Fibroblast of skin of back (primary cell): ENCODE results near the gene KIF3B.
"Not testable (repeated sequence)": the region's sequence is repeated elsewhere in the genome, so short reads cannot be mapped to it uniquely, and the experiment has no call there.

Source experiments
- DNase-seq: peaks from one replicate; pipeline ENCODE4 v3.0.0-alpha.2; 2013

KIF3B gene

GRCh38 chr20:32296819-32297420, 19.5 kb downstream of the KIF3B start:
- no peak for DNase-seq

- no peak for DNase-seq
Observed at GRCh38 chr20:32297439-32297838, 20.0 kb downstream of the KIF3B start.

GRCh38 chr20:32300647-32301046, 23.2 kb downstream of the KIF3B start:
- DNase-seq, result no peak

GRCh38 chr20:32301719-32302506, 24.5 kb downstream of the KIF3B start:
- DNase-seq, result no peak

GRCh38 chr20:32302507-32302872, 25.0 kb downstream of the KIF3B start:
- no peak for DNase-seq

GRCh38 chr20:32304131-32304746, 26.8 kb downstream of the KIF3B start:
- no peak for DNase-seq

GRCh38 chr20:32312718-32313424, 35.4 kb downstream of the KIF3B start:
- DNase-seq, result no peak

GRCh38 chr20:32314768-32315167, 37.3 kb downstream of the KIF3B start:
- DNase-seq, result no peak

- no peak for DNase-seq
Observed at GRCh38 chr20:32315399-32315798, 37.9 kb downstream of the KIF3B start.

GRCh38 chr20:32315891-32316290, 38.4 kb downstream of the KIF3B start:
- no peak for DNase-seq

- peak; percentile 40 for DNase-seq
Observed at GRCh38 chr20:32316667-32317066, 39.2 kb downstream of the KIF3B start.

- DNase-seq, result no peak
Observed at GRCh38 chr20:32319100-32319499, 41.6 kb downstream of the KIF3B start.

- no peak for DNase-seq
Observed at GRCh38 chr20:32320305-32320704, 42.9 kb downstream of the KIF3B start.

GRCh38 chr20:32321390-32321789, 43.9 kb downstream of the KIF3B start:
- no peak for DNase-seq

GRCh38 chr20:32322260-32322659, 44.8 kb downstream of the KIF3B start:
- not testable (repeated sequence) for DNase-seq

- DNase-seq, result not testable (repeated sequence)
Observed at GRCh38 chr20:32323761-32324160, 46.3 kb downstream of the KIF3B start.

GRCh38 chr20:32325706-32326503, 48.5 kb downstream of the KIF3B start:
- DNase-seq, result peak; percentile 88

- no peak for DNase-seq
Observed at GRCh38 chr20:32326504-32326845, 49.0 kb downstream of the KIF3B start.

- DNase-seq, result peak; percentile 70
Observed at GRCh38 chr20:32327087-32327681, 49.7 kb downstream of the KIF3B start.

- DNase-seq, result no peak
Observed at GRCh38 chr20:32329817-32330554, 52.5 kb downstream of the KIF3B start.

GRCh38 chr20:32330555-32330897, 53.1 kb downstream of the KIF3B start:
- no peak for DNase-seq
